Astrocyte (in vitro differentiated cells and primary cell): ENCODE data around the gene CRYBG1.

Experiments used
- CTCF ChIP-seq: IDR thresholded peaks from 2 replicates; pipeline ENCODE4 v1.5.1; 2011; ENCODE audit warnings: low read depth, mild to moderate bottlenecking, inconsistent platforms, low read length, moderate library complexity; ENCODE audit not compliant: insufficient read depth
- EZH2 ChIP-seq: IDR thresholded peaks from 2 replicates; pipeline ENCODE4 v1.6.1; 2012; ENCODE audit warnings: mild to moderate bottlenecking, low read length, inconsistent platforms; ENCODE audit not compliant: insufficient read depth

DNA sequence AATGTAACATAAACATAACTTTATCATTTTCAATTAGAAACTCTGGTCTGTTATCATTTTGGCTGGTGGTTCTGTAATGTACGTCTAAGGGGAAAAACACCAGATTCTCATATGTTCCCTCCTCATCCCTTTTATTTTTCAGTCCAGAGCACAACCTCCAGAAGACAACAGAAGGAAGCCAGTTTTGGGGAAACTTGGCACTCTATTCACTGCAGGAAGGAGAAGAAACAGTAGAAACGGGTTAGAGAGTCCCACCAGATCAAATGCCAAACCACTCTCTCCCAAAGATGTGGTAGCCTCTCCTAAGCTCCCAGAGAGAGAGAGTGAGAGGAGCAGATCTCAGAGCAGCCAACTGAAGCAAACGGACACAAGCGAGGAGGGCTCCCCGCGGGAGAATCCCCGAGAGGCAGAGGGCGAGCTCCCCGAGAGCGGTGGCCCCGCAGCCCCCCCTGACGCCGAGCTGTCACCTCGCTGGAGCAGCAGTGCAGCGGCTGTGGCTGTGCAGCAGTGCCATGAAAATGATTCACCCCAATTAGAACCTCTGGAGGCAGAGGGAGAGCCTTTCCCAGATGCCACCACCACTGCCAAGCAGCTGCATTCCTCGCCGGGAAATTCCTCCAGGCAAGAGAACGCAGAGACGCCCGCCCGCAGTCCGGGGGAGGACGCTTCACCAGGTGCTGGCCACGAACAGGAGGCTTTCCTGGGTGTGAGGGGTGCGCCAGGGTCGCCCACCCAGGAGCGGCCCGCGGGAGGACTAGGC, 151.0 kb downstream of the CRYBG1 start:
- TF ChIP-seq CTCF, result no peak
- TF ChIP-seq EZH2, result no peak
